Endothelial cell of umbilical vein (primary cell): ENCODE data around the gene SH3GL1.

Experiments
- EZH2 ChIP-seq: IDR thresholded peaks from 2 replicates; pipeline ENCODE4 v1.6.1; 2012; ENCODE audit warnings: borderline replicate concordance, low read depth, mild to moderate bottlenecking, moderate library complexity, low read length, inconsistent platforms; ENCODE audit not compliant: severe bottlenecking
- POLR2A ChIP-seq: IDR thresholded peaks from 2 replicates; pipeline ENCODE4 v1.6.1; 2012; ENCODE audit warnings: low read depth, mild to moderate bottlenecking, control low read depth, low read length
- POLR2AphosphoS5 ChIP-seq: IDR thresholded peaks from 2 replicates; pipeline ENCODE4 v1.6.1; 2012; ENCODE audit warnings: low read depth, mild to moderate bottlenecking, control low read depth, low read length, moderate library complexity; ENCODE audit not compliant: insufficient read depth
- TF ChIP-seq, protein P1 (sequence below), 2 donors: IDR thresholded peaks; 1 replicate in 1 of 2; 2 replicates in 1 of 2; pipeline ENCODE4 v1.5.1; 2011; ENCODE audit warnings: low read length in 2 of 2, mild to moderate bottlenecking in 2 of 2, moderate library complexity in 2 of 2, control low read depth in 1 of 2, inconsistent platforms in 1 of 2, low read depth in 1 of 2; ENCODE audit not compliant: insufficient read depth in 1 of 2; ENCODE audit errors: extremely low read depth in 1 of 2

DNA sequence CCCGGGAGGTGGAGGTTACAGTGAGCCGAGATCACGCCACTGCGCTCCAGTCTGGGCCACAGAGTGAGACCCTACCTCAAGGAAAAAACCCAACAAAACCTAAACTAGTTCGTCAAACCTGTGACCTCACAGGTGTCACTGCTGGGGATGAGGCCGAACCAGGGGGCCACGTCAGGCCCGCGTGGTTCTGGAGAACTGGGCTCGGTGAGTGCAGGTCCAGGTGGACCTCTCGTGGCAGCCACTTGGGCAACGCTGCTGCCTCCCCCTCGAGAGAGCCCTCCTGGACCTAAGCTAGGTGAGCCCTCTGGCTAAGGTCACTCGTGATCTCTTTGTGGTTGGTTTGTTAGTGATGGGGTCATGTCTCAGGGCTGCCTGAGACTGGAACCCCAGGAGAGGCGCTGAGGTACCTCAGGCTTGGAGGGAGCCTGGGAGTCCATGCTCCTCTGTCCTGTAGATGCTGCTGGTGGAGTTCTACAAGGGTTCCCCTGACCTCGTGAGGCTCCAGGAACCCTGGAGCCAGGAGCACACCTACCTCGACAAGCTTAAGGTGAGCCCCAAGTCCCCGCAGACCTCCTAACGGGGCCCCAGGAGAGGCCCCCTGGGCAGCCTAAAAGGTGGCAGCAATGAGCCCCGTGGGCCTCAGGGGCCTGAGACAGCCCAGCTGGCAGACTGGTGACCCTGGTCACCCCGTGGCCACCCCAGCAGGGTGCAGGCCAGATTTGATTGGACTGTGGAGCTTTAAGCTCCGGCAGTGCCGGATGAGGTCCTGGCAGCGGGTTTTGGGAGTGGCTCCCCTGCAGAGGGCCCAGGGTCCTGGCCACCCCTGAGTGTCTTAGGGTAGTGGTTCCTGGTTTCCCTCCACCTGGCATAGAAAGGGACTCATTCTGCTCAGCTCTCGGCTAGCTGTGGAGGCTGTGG is 41.4 kb downstream of the SH3GL1 start:
- TF ChIP-seq POLR2AphosphoS5 (peak; percentile 37), POLR2A (no peak), EZH2 (no peak)
- TF ChIP-seq, protein P1, sequence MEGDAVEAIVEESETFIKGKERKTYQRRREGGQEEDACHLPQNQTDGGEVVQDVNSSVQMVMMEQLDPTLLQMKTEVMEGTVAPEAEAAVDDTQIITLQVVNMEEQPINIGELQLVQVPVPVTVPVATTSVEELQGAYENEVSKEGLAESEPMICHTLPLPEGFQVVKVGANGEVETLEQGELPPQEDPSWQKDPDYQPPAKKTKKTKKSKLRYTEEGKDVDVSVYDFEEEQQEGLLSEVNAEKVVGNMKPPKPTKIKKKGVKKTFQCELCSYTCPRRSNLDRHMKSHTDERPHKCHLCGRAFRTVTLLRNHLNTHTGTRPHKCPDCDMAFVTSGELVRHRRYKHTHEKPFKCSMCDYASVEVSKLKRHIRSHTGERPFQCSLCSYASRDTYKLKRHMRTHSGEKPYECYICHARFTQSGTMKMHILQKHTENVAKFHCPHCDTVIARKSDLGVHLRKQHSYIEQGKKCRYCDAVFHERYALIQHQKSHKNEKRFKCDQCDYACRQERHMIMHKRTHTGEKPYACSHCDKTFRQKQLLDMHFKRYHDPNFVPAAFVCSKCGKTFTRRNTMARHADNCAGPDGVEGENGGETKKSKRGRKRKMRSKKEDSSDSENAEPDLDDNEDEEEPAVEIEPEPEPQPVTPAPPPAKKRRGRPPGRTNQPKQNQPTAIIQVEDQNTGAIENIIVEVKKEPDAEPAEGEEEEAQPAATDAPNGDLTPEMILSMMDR (IDR thresholded peaks at IDR 0.05; ENCODE audit: extremely low read depth in 1 of 2, insufficient read depth in 1 of 2, low read depth in 1 of 2, low read length in 2 of 2), result no peak
